Stimulated activated CD4-positive, alpha-beta T cell treated with anti-CD3 and anti-CD28 coated beads, Interleukin-4, amount 100 ng/mL, for 48 hours (primary cell): ENCODE data around the gene BMAL1.
A peak's percentile ranks its signal among the peaks of the same experiment; 100 is the strongest.
"Not testable (repeated sequence)": the region's sequence is repeated elsewhere in the genome, so short reads cannot be mapped to it uniquely, and the experiment has no call there.

Source experiments
- DNase-seq, 2 donors: peaks; one replicate each; pipeline ENCODE4 v3.0.0-alpha.2; 2020; ENCODE audit warnings: low read depth in 2 of 2

Gene BMAL1

GRCh38 chr11:13277768-13278608, at the start of gene BMAL1:
Gene BMAL1, plus strand, starts transcription at chr11:13277790. Its CDS starts 76,519 bp downstream, at chr11:13354309.
- DNase-seq = peak; percentile 33 to 44

- no peak for DNase-seq
These were observed 49.0 kb upstream of the BMAL1 start for GRCh38 chr11:13228572-13228971.

- no peak for DNase-seq
These were observed 48.5 kb upstream of the BMAL1 start for GRCh38 chr11:13229136-13229535.

- DNase-seq = no peak
These were observed 47.8 kb upstream of the BMAL1 start for GRCh38 chr11:13229711-13230318.

DNA sequence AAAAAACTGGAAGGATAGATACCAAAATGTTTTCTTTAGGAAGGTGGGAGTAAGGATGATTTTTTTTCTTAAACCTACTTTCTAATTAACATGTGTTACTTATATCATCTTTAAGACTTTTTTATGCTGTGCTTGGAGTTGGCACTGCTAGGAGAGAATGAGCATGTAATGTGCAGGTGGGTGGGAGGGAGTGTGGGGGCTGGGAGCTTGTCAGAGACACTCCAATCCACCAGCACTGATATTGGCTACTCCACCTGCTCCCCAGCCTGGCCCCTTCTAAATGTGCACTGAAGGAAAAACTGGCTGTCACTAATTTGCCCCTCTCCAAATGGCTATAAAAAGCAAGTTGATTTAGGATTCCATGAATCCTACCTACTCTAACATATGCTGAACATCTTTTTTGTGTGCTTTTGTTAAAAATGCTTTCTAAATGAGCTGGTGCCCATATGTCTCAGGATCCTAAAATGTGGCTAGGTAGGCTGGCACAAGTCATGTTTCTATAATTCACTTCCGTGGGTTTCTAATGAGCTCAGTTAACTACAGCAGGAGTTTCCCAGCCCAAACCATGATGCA, 44.3 kb upstream of the BMAL1 start:
- no peak for DNase-seq

DNA sequence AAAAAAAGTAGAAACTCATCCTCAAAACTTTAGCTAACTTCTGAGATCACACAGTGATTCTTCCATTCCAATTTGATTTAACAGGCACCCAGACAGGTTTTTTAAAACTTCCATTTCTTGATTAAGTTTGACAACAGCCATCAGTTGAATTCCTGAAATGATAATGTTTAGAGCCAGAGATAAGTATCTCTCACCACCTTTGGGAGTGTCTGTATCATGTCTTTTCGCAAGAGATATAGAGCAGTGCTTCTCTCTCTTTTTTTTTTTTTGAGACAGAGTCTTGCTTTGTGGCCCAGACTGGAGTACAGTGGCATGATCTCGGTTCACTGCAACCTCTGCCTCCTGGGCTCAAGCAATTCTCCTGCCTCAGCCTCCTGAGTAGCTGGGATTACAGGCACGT, 41.7 kb upstream of the BMAL1 start:
- DNase-seq = no peak

GRCh38 chr11:13236626-13237025, 41.0 kb upstream of the BMAL1 start:
- DNase-seq = no peak

GRCh38 chr11:13237761-13238160, 39.8 kb upstream of the BMAL1 start:
- DNase-seq = no peak

GRCh38 chr11:13238879-13239514, 38.6 kb upstream of the BMAL1 start:
- peak; percentile 25 to 52 for DNase-seq

DNA sequence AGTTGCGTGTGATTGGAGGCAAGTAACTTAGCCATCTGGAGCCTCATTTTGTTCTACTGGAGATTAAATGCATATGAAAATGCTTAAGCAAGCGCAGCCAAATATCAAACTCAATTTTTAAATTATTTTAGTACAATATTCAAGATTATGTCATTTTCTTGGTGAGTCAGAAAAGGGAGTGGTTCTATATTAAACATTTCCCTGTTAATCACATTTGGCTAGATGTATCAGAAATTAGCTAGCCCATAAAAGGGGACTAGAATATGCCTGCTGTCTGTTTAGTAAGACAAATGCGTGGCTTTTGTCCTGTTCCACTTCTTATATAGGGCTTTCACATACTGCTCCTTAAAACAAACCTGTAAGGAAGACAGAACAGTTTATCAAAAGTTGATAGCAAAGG, 35.0 kb upstream of the BMAL1 start:
- no peak for DNase-seq

DNA sequence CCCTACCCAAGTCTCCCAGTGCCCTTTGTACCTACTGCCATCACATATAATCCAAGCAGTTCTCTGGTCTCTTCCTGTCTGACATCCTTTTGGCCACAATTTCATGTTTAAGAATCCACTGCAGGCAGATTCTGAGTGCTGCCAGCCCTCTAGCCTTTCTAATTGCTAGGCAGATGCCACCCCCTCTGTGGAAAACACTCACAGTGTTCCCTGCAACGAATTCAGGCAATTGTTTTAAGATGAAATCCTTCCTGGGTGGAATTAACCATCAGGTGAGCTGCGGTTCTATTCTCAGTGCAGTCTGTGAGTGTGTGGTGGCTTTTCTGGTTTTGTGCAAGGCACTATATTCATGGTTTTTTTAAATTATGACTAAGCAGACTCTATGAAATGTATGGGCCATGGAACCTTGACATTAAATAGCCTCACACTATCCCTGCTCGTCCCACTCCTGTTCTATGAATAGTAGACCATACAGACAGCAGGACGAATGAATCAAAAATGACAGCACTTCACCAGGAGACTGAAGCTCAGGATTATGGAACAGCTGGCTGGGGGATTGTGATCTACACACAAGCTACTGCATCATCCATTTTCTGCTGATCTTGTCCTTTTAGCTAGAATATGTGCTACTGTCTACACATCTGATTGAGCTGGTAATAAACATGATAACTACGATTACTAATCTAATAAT, 29.8 kb upstream of the BMAL1 start:
- DNase-seq = no peak

DNA sequence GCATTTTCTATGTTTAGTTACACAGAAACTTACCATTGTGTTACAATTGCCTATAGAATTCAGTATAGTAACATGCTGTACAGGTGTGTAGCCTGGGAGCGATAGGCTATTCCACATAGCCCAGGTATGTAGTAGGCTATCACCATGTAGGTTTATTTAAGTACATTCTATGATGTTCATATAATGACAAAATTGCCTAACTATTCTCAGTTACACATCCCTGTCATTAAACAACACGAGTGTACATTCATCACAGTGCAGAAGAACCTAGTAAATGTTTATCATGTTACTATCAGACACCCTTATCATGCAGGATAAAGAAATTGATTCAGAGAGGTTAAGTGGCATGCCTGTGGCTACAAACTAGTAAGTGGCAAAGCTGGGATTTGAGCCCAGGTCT, 28.4 kb upstream of the BMAL1 start:
- DNase-seq = no peak

- DNase-seq = no peak
These were observed 27.6 kb upstream of the BMAL1 start for GRCh38 chr11:13249992-13250391.

DNA sequence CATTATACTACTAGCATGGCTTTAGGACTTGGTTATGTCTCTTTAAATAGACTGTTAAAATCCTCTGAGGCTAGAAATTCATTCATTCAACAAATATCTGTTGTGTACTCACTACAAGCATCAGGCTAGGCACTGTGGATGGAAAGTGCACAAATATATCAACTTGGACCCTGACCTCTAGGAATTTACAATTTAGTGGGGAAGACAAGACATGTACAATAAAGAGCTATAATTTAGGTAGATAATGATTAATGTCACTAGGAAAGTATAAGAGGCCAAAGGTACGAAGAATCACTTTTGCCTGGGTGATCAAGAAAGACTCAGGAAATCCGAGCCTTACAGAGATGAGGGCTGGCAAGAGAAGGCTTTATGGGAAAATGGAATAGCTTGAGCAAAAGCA, 25.6 kb upstream of the BMAL1 start:
- no peak for DNase-seq

GRCh38 chr11:13252438-13252837, 25.2 kb upstream of the BMAL1 start:
- DNase-seq = no peak

DNA sequence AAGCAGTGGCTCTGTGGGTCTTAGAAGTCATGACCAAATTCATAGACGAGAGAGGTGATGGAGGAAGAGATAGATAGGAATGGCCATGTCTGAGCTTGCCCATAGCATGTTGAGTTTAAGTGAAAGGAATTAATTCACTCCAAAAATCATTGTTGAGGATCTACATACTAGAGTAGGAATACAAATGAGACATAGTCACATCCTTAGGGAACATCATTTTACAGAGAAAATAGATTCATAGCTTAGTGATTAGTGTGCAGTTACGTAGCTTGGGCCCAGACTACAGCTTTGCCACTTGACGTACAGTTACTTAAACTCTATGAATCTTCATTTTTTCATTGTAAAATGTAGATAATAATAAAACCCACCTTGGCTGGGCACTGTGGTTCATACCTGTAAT, 21.4 kb upstream of the BMAL1 start:
- no peak for DNase-seq

DNA sequence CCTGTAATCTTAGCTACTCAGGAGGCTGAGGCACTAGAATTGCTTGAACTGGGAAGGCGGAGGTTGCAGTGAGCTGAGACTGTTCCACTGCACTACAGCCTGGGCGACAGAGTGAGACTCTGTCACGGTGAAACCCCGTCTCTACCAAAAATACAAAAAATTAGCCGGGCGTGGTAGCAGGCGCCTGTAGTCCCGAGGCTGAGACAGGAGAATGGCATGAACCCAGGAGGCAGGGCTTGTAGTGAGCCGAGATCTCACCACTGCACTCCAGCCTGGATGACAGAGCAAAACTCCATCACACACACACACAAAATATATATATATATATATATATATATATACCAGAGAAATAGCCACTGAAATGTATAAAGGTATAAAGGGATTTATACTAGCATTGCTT, 19.5 kb upstream of the BMAL1 start:
- not testable (repeated sequence) for DNase-seq

GRCh38 chr11:13258855-13259254, 18.7 kb upstream of the BMAL1 start:
- DNase-seq = no peak

DNA sequence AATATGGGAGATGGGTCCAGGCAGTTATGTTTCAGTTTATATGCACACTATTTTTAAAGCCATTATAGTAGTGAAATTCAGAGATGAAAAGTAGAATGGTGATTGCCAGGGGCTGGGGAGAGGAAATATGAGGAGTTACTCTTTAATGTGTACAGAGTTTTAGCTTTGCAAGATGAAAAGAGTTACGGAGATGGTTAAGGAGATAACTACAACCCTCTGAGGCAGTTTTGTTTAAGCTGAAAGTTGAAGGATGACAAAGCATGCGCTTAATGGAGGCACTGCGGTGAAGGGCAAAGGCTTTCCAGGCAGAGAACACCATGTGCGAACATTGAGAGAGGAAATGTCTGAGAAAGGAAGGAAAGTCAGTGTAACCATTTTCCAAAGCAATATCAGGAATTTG, 18.2 kb upstream of the BMAL1 start:
- DNase-seq = no peak

GRCh38 chr11:13260201-13260962, 17.2 kb upstream of the BMAL1 start:
- no peak for DNase-seq

- no peak for DNase-seq
These were observed 16.5 kb upstream of the BMAL1 start for GRCh38 chr11:13260963-13261588.
